ENCODE results near the gene CEACAM19. TPM values are rescaled to one million over a fixed set of nuclear protein-coding genes. Genes with fewer than 3 reads are reported as not detected.
"Not testable (repeated sequence)": the region's sequence is repeated elsewhere in the genome, so short reads cannot be mapped to it uniquely, and the experiment has no call there.

Gene CEACAM19
- total RNA-seq, 3 donors from 2014 or later = 0.33 to 0.86 (median 0.74) TPM

DNA sequence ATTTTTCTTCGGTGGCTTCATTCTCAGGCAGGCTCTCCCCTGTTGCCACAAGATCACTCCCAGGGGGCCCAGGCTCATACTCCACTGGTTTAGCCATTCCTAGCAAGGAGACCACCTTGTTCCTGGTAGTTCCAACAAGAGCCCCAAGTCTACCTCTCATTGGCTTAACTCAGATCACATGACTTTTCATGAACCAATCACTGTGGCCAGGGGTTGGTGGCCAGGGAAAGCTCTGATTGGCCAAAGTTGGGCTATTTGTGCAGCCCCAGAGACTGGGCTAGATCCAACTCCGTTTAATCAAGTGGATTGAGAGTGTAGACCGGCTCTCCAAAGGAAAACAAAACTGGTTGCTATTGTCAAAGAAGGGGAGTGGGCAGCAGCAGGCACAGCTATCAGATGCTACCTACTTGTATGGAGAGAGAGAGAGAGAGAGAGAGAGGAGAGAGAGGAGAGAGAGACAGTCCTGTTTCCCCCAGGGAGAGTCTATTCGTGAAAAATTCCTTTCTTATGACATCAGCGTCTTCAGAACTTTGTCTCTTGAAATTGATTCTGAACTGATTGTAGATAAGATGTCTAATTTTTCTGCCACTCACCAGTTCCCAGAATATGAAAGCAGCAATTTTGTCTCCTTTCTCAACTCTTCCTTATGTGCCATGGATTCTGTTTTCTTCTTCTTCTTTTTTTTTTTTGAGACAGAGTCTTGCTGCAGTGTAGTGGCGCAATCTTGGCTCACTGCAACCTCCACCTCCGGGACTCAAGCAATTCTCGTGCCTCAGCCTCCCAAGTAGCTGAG, 5.9 kb downstream of the CEACAM19 start:
- Mint-ChIP-seq H3K4me1 (ENCODE audit: low read depth) (no peaks in the 10 kb centered on the region), H3K36me3 (ENCODE audit: insufficient read depth) (no peaks in the 10 kb centered on the region), H3K4me3 (no peak overlapping the region), H3K9me3 (no peaks in the 10 kb centered on the region), H3K27me3 (ENCODE audit: low read depth) (peaks cover 2% of the 10 kb centered on the region)
- ATAC-seq = no peak
- no peak for DNase-seq

DNA sequence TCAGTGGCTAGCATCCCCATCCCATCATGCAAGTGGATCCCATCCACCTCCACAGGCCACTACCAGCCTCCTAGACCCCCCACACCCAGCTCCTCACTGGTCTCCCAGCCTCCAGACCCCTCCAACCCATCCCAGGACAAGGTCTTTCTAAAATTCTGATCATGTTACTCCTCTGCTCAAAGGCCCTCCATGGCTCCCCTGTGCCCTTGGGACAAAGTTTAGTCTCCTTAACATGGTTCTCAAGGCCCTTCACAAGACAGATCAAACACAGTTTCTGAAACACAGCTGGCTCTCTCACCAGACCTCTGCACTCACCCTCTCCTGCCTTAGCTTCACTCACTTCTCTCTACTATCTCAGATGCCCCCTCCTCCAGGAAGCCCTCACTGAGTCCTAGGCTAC, 9.3 kb downstream of the CEACAM19 start:
- ATAC-seq = no peak
- DNase-seq = no peak
- peaks cover 7% of the 10 kb centered on the region for H3K4me1 Mint-ChIP-seq (ENCODE audit: low read depth)
- no peaks in the 10 kb centered on the region for H3K36me3 Mint-ChIP-seq (ENCODE audit: insufficient read depth)
- H3K27me3 Mint-ChIP-seq (ENCODE audit: low read depth) = peaks cover 6% of the 10 kb centered on the region
- no peak overlapping the region for H3K4me3 Mint-ChIP-seq
- no peaks in the 10 kb centered on the region for H3K9me3 Mint-ChIP-seq

DNA sequence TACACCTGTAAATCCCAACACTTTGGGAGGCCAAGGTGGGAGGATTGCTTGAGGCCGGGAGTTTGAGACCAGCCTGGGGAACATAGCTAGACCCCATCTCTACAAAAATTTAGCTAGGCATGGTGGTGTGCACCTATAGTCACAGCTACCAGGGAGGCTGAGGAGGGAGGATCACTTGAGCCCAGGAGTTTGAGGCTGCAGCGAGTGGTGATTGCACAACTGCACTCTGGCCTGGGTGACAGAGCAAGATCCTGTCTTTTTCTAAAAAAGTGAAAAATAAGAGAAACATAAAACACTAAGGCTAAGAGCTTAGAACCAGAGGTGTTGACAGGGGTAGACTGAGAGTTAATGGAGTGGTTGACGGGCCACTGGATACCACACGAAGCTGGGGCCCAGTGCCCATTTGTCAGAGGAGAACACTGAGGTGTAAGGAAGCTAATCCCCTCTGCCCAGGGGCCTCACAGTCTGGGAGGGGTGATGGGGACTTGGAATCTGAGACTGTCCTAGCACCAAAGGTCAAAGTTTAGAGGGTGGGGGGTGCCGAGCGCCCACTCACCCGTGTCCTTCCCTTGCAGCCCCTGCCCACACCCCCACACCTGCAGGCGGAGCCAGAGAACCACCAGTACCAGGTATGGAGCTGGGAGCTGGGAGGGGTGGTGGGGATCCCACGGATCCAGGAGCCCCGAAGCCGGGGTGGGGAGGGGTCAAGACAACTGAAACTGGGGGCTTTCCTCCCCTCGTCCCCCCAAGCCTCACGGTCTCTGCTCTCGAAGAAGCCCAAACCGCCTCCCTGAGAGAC, 10.9 kb downstream of the CEACAM19 start:
- H3K36me3 Mint-ChIP-seq (ENCODE audit: insufficient read depth) = no peaks in the 10 kb centered on the region
- no peak for ATAC-seq
- H3K9me3 Mint-ChIP-seq = no peaks in the 10 kb centered on the region
- no peak overlapping the region for H3K4me3 Mint-ChIP-seq
- H3K27me3 Mint-ChIP-seq (ENCODE audit: low read depth) = peaks cover 10% of the 10 kb centered on the region
- DNase-seq = no peak
- H3K4me1 Mint-ChIP-seq (ENCODE audit: low read depth) = peaks cover 7% of the 10 kb centered on the region

DNA sequence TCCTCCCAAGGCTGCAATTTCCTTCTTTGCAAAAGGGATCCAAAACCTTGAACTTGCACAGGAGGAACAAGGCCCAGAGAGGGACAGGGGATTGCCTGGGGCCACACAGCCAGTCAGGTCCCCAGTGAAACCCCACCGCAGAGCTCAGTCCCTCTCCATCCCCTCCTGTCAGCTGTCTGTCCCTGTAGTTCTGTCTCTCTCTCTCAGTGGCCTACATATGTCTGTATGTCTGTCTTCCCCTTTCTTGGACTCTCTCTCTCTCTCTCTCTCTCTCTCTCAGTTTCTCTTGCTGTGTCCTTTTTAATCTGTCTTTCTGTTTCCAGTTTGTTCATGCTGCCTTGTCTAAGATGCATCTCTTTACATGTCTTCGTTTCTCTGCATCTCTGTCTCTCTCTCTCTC, 11.5 kb downstream of the CEACAM19 start:
- peaks cover 15% of the 10 kb centered on the region for H3K27me3 Mint-ChIP-seq (ENCODE audit: low read depth)
- DNase-seq = no peak
- ATAC-seq = no peak

DNA sequence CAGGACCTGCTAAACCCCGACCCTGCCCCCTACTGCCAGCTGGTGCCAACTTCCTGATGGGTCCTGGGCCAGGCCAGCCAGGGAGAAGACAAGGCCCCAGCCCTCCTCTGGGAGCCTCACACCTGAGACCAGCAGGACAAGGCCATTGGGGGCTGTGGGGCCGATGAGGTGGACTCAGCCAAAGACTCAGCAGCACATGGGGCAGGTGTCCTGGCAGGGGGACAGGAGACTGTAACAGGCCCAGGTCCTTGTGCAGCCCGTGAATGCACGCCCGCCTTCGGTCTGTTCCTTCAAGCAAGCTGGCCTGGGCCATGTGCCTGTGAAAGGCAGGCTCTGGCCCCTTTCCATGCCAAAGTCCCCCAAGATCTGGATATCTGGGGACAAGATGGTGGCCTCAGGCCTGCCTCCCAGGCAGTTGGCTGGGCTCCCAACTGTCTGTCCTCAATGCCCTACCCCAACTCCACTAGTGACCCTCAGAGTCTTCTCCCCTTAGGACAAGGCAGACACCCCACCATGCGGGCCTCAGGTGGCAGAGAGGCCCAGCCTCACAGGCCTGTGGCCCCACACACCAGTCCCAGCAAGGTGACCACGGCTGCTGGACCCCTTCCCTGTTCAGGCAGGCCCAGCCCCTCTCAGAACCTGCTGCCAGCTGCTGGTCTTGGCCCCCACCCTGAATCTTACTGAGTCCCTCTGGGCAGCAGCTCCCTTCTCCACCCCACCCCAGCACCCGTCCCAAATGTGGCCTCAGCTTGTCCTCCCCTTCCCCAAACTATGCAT, 12.3 kb downstream of the CEACAM19 start:
- Mint-ChIP-seq H3K9me3 (no peaks in the 10 kb centered on the region), H3K36me3 (ENCODE audit: insufficient read depth) (no peaks in the 10 kb centered on the region), H3K27me3 (ENCODE audit: low read depth) (peaks cover 17% of the 10 kb centered on the region), H3K4me1 (ENCODE audit: low read depth) (peaks cover 7% of the 10 kb centered on the region), H3K4me3 (no peak overlapping the region)
- ATAC-seq (no peak), DNase-seq (no peak)

More for the DNA sequence above, 11.5 kb downstream of the CEACAM19 start:
- no peaks in the 10 kb centered on the region for H3K9me3 Mint-ChIP-seq
- H3K4me1 Mint-ChIP-seq (ENCODE audit: low read depth) = peaks cover 7% of the 10 kb centered on the region
- no peaks in the 10 kb centered on the region for H3K36me3 Mint-ChIP-seq (ENCODE audit: insufficient read depth)
- no peak overlapping the region for H3K4me3 Mint-ChIP-seq

DNA sequence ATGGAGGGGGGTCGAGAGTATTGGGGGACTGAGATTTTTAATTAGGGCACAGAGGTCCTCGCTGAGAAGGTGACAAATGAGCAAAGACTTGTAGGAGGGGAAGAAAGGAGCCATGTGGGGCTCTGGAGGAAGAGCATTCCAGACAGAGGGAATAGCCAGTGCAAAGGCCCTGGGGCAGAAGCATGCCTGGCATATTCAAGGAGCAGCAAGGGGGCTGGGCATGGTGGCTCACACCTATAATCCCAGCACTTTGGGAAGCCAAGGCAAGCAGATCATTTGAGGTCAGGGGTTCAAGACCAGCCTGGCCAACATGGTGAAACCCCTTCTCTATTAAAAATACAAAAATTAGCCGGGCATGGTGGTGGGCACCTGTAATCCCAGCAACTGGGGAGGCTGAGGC, 13.1 kb downstream of the CEACAM19 start:
- not testable (repeated sequence) for H3K4me1 Mint-ChIP-seq (ENCODE audit: low read depth); H3K4me3 Mint-ChIP-seq; ATAC-seq; H3K9me3 Mint-ChIP-seq; DNase-seq; H3K36me3 Mint-ChIP-seq (ENCODE audit: insufficient read depth)
- H3K27me3 Mint-ChIP-seq (ENCODE audit: low read depth) = peaks cover 18% of the 10 kb centered on the region

DNA sequence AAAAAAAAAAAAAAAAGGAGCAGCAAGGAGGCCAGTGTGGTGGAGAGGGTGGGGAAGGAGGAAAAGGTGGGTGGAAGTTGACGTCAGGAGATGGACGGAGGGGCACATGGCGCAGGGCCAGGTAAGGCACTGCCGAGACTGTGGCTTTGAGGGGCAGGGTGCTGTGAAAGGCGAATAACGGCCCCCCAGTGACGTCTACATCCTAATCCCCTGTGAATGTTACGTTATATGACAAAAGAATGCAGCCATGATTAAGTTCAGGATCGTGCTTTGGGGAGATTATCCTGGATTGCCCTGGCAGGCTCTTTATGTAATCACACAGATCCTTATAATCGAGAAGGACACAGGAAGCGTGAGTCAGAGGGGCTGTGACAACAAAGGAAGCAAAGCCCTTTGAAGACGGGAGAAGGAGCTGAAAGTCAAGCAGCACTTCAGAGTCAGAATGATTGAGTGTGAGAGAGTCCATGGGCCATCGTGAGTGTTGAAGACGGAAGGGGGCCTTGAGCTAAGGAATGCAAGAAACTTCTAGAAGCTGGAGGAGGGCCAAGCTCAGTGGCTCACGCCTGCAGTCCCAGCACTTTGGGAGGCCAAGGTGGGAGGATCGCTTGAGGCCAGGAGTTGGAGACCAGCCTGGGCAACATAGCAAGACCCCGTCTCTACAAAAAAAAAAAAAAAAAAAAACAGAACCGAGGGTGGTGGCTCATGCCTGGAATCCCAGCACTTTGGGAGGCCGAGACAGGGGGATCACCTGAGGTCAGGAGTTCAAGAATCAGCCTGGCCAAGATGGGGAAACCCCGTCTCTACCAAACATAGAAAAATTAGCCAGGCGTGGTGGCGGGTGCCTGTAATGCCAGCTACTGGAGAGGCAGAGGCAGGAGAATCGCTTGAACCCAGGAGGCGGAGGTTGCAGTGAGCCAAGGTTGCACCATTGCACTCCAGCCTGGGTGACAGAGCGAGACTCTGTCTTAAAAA, 13.9 kb downstream of the CEACAM19 start:
- DNase-seq = no peak
- ATAC-seq = no peak
- H3K36me3 Mint-ChIP-seq (ENCODE audit: insufficient read depth) = no peaks in the 10 kb centered on the region
- peaks cover 18% of the 10 kb centered on the region for H3K27me3 Mint-ChIP-seq (ENCODE audit: low read depth)
- peaks cover 16% of the 10 kb centered on the region for H3K4me1 Mint-ChIP-seq (ENCODE audit: low read depth)
- H3K9me3 Mint-ChIP-seq = no peaks in the 10 kb centered on the region
- H3K4me3 Mint-ChIP-seq = no peak overlapping the region

DNA sequence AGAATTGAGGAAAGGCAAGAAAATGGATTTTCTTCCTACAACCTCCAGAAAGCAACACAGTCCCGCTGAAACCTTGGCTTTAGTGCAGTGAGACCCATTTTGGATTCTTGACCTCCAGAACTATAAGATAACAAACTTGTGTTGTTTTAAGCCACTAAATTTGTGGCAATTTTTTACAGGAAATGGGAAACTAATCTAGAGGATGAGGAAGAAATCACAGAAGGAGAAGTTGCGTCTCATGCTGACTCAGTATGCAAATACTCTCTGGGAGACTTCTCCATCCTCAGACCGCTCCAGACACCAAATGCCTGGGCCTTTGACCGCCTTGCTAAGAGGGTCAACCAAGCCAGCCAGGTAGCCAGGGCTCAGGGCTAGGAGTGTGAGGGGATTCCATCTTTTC, 14.6 kb downstream of the CEACAM19 start:
- ATAC-seq = no peak
- H3K36me3 Mint-ChIP-seq (ENCODE audit: insufficient read depth) = no peaks in the 10 kb centered on the region
- H3K4me3 Mint-ChIP-seq = no peak overlapping the region
- peaks cover 18% of the 10 kb centered on the region for H3K27me3 Mint-ChIP-seq (ENCODE audit: low read depth)
- H3K9me3 Mint-ChIP-seq = no peaks in the 10 kb centered on the region
- peaks cover 16% of the 10 kb centered on the region for H3K4me1 Mint-ChIP-seq (ENCODE audit: low read depth)
- no peak for DNase-seq

DNA sequence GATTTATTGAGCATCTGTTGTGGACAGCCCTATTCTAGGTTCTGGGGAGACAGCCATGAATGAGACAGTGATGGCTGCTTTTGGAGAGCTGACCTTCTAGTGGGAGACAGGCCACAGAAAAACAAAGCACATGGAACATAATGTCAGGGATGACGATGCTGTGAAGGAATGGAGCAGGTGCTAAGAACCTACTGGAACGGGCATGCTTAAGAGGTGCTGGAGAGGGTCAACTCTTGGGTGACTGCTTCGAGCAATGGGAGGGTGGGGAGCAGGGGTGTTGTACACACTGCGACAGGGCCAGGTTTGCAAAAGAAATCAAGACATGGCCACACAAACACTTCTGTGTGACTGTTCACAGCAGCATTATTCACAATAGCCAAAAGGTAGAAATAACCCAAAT, 15.6 kb downstream of the CEACAM19 start:
- no peak for ATAC-seq
- Mint-ChIP-seq H3K27me3 (ENCODE audit: low read depth) (peaks cover 18% of the 10 kb centered on the region), H3K36me3 (ENCODE audit: insufficient read depth) (no peaks in the 10 kb centered on the region), H3K4me1 (ENCODE audit: low read depth) (peaks cover 20% of the 10 kb centered on the region), H3K9me3 (no peaks in the 10 kb centered on the region), H3K4me3 (no peak overlapping the region)
- no peak for DNase-seq

DNA sequence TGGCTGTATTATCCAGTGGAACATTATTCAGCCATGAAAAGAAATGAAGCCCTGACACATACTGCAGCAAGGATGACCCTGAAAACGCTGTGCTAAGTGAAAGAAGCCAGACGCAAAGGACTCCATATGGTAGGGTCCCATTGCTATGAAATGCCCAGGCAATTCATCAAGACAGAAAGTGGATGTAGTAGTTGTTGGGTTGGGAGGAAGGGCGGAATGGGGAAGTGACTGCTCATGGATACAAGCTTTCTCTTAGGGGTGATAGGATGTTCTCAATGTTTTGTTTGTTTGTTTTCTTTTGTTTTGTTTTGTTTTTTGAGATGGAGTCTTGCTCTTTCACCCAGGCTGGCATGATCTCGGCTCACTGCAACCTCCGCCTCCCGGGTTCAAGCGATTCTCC, 16.6 kb downstream of the CEACAM19 start:
- no peaks in the 10 kb centered on the region for H3K36me3 Mint-ChIP-seq (ENCODE audit: insufficient read depth)
- DNase-seq (no peak), ATAC-seq (no peak)
- H3K4me1 Mint-ChIP-seq (ENCODE audit: low read depth) = peaks cover 30% of the 10 kb centered on the region
- H3K9me3 Mint-ChIP-seq = no peaks in the 10 kb centered on the region
- H3K27me3 Mint-ChIP-seq (ENCODE audit: low read depth) = peaks cover 17% of the 10 kb centered on the region
- no peak overlapping the region for H3K4me3 Mint-ChIP-seq

DNA sequence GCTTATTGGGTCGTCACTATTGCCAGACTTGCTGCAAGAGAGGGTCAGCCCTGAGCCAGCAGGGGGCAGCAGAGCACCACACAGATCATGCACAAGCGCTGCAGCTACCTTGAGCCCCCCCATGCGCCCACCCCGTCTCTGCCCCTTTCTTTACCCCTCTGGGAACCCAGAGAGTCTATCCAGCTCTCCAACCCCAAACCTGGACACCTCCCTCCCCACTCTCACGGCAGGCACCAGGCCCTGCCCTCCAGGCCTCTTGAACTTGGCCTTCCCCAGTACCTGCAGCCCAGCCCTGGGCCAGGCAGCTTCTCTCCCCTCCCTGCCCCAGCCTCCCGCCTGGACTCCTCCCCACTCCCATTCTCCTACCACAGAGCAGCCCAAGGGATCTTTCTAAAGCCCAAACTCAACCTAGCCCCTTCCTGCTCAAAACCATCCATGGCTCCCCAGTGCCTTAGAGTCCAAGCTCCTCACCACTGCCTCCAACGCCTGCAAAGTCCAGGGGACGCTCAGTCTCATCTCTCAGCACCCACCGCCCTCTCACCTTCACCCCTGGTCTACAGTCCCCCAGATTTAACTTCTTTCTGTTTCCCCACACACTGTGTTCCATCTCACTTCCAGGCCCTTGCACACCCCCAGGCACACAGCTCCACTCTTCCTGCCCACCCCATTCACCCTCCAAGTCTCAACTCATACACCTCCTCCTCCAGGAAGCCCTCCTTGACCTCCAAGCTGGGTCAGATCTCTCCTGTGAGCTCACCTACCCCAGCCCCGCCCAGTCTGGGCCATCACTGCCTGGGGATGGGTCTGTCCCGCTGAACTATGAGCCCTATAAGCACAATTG, 18.2 kb downstream of the CEACAM19 start:
- Mint-ChIP-seq H3K4me3 (no peak overlapping the region), H3K36me3 (ENCODE audit: insufficient read depth) (no peaks in the 10 kb centered on the region), H3K9me3 (no peaks in the 10 kb centered on the region), H3K4me1 (ENCODE audit: low read depth) (peaks cover 35% of the 10 kb centered on the region), H3K27me3 (ENCODE audit: low read depth) (peaks cover 16% of the 10 kb centered on the region)
- ATAC-seq (peak; percentile 32 to 39), DNase-seq (peak; percentile 79)

DNA sequence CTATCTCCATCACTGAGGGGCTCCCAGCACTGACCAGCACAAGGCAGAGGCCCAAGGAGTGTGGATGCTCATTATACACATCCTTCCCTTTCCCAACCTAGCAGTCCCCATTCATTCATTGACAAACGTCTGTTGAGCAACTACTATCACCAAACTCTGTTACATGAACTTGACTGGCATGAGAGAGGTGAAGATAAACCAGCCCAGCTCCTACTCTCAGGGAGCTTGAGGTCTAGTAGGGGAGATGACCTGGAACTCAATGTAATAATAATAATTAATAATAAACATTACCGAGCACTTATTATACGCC, 18.8 kb downstream of the CEACAM19 start:
- H3K27me3 Mint-ChIP-seq (ENCODE audit: low read depth) = peaks cover 15% of the 10 kb centered on the region
- no peak overlapping the region for H3K4me3 Mint-ChIP-seq
- DNase-seq (no peak), ATAC-seq (no peak)
- no peaks in the 10 kb centered on the region for H3K9me3 Mint-ChIP-seq
- peaks cover 30% of the 10 kb centered on the region for H3K4me1 Mint-ChIP-seq (ENCODE audit: low read depth)
- no peaks in the 10 kb centered on the region for H3K36me3 Mint-ChIP-seq (ENCODE audit: insufficient read depth)

DNA sequence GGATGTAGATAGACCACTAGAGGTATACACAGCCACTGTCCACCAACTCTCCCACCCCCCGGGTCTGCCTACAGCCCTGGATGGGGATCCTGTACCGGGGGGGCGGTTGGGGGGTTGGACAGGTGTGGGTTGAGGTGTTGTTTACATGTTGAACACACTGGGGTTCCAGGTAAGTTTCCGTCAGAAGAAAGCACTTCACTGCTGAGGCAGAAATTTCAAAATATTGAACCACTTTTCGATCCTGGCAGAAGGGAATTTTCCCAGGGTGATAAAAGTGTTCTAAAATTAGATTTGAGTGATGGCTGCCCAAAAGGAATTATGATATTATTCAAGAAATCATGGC, 21.1 kb downstream of the CEACAM19 start:
- H3K27me3 Mint-ChIP-seq (ENCODE audit: low read depth) = peaks cover 7% of the 10 kb centered on the region
- no peaks in the 10 kb centered on the region for H3K36me3 Mint-ChIP-seq (ENCODE audit: insufficient read depth)
- DNase-seq = no peak
- H3K4me1 Mint-ChIP-seq (ENCODE audit: low read depth) = peaks cover 28% of the 10 kb centered on the region
- ATAC-seq = peak; percentile 43 to 46
- no peaks in the 10 kb centered on the region for H3K9me3 Mint-ChIP-seq
- peak overlapping the region; percentile 60 for H3K4me3 Mint-ChIP-seq
